ELF-1 (cell line): ENCODE data around the gene P3H4.

Experiments
- DNase-seq: peaks from one replicate; pipeline ENCODE4 v3.0.0-alpha.2; 2016; ENCODE audit warnings: low read depth, low spot score

P3H4 gene

DNA sequence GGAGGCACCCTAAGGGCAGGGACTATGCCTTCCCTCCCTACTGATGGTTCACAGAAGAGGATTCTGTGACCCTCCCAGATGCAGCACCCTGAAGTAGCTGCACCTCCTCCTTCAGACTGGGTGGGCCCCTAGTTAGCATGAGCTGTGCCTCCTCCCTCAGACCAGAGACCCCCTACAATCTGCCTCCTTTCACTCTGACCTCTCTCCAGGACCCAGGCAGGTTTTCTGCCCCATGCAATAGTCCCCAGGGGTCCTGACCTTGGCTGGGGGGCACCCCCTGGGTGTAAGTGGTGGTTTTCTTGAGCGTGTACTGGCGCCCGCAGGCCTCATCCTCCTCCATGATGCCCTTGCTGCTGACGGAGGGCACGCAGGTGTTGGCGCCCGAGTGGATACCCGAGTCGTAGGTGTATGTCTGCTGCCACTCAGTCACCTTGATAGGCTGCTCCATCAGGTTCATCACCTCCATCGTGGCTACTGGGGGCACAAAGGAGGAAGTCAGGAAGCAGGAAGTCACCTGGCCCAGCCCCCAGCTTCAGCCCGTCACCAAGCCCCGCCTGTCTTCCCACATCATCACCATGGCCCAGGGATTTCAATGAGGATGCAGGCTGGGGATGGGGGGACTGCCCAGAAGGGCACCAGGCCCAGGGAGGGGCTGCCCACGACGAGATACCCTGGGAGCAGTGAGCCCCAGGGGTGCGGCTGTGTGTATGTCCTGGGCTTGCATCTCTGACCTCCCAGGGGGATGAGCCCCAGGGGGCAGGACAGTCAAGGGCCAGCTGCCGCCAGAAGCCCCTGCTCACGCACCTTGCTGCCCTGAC is 40.2 kb downstream of the P3H4 start:
- no peak for DNase-seq

DNA sequence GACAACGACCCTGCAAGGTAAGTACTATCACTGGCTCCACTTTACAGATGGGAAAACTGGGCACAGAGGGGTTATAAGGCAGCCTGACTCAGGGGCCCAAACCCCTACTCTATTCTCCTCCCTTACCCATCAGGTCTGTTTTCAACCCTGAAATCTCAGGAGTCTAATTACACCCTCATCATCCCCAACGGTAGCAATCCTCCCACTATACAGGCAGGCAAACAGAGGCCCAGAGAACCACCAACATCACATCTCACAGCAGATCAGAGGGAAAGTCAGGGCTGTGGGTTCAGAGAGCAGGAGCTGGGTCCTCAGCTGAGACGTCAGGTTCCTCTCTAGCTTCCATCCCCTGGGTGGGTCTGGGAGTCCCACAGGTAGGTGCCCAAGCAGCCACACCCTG is 41.8 kb downstream of the P3H4 start:
- no peak for DNase-seq

- DNase-seq, result no peak
Measured at GRCh38 chr17:41769346-41769862, 42.3 kb downstream of the P3H4 start.

DNA sequence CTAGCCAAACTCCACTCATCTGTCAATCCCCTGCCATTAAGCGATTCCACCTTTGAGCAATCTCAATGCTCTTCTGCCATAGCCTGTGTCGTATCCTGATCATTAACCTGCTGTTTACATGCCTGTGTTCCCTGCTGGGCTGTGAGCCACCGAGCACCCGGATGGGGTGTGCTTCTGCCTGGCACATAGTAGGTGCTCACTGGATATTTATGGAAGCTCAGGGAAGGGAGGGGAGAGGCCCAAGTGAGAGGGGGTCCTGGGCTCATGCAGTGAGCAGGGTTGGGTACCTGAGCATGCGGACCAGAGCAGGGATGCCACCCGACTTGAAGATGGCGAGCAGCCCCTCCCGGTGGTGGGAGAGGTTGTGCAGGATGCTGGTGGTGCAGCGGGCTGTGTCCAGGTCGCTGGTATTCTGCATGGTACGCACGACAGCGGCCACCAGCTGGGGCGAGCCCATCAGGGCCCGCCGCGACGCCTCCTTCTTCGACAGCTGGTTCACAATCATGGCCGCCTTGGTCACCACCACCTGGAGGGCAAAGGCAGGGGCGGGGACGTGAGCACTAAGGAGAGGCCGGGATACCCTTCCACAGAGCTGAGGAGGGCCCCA is 43.0 kb downstream of the P3H4 start:
- no peak for DNase-seq

DNA sequence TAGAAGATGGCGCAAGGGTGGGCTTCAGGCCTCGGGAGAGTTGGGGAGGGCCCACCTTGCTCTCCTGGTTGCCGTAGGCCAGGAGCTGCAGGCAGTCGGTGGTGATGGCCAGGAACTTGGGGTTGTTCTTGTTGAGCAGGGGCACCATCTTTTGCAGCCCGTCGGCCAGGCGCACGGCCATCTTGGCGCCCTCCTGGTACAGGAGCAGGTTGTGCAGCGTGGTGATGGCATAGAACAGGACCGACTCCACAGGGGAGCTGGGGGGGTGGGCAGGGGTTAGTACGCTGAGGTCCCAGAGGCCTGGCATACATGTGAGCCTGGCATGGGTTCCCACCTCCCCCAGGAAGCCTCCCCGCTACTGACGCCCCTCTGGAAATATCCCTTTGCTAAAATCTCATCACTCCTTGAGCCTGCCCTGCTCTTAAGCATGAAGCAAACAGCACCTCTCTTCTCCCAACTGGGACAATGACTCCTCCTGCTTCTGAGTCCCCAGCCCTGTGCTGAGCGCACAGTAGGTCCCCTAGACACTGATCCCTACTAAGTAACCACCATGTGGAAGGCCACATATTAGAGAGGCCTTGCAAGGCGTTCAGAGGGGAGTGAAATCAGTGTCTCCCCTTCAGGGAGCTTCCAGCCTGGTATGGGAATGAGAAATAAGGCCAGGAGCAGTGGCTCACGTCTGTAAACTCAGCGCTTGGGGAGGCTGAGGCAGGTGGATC is 44.3 kb downstream of the P3H4 start:
- DNase-seq, result no peak

GRCh38 chr17:41766135-41766534 is 45.6 kb downstream of the P3H4 start:
- DNase-seq, result no peak

DNA sequence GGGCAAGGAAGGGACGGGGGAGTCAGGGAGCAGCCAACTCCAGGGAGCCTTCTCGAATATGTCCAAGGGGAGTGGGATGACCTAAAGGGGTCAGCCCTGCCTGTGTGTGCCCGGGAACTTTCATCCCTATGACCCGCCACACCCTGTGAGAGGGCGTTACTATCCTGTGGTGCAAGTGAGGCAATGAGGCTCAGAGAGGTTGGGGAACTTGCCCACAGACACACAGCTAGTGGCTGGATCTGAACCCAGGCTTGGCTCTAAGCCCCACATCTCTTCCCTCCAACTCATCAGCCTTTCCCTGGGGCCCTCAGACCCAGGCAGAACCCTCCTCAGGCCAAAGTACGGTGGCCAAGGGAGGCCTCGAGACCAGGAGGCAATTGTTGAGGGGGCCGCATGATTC is 48.4 kb downstream of the P3H4 start:
- no peak for DNase-seq

DNA sequence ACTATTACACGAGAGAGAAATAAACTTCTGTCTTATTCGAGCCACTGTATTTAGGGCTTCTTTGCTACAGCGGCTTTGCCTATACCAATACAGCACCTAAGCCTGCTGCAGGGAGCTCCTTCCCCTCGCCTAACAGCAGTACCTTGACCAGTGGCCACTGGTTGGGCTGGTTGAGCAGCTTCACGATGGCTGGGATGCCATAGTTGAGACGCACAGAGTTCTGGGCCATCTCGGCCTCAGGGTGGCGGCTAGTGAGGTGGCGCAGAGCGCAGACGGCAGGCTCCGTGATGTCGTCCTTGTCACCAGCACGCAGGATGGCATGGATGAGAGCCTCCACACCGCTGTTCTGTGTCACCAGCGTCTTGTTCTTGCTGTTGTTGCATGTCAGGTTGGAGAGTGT is 48.9 kb downstream of the P3H4 start:
- peak; percentile 28 for DNase-seq

- DNase-seq, result no peak
Measured at GRCh38 chr17:41762391-41762790, 49.4 kb downstream of the P3H4 start.

DNA sequence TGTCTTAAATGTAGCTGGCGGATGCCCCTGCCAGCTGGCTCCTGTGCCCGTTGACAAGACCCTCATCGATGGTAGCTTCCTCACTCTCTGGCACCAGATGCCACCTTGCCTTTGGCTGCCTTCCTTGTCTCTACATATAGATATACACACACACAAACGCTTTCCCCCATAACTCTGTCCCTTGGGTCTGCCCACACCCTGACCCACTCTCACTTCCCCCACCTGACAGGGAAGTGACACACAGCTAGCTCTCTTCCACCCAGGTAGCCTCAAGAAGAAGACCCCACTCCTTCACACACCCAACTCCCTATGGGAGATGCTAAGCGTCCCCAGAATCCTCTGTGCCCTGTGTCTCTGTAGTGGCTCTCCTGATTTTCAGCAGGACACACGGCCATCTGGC is 50.9 kb downstream of the P3H4 start:
- DNase-seq, result no peak

GRCh38 chr17:41758601-41759000 is 53.1 kb downstream of the P3H4 start:
- no peak for DNase-seq

DNA sequence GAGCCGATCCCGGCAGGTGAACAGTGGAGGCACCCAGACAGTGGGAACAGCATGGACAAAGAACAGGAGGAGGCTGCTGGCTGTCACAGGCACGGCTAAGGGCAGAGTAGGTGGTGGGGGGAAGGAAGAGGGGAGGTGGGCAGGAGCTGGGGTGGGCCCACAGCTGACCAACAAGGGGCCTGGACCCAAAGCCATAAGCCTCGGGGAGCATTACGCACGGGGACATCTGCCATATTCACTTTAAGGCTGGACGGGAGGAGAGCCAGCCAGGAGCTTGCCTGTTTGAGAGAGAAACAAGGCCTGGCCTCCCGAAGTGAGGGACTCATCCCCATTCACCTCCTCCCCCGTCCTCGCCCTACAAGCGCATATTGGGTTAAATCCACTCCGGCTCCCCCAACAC is 57.7 kb downstream of the P3H4 start:
- no peak for DNase-seq
